ENCODE results near the gene IRAG1. TPM values are rescaled to one million over a fixed set of nuclear protein-coding genes. Genes with fewer than 3 reads are reported as not detected.
"Not testable (repeated sequence)": the region's sequence is repeated elsewhere in the genome, so short reads cannot be mapped to it uniquely, and the experiment has no call there.

IRAG1 gene
- total RNA-seq, 6 experiments from 2014 or later: 1.2 to 2.3 (median 1.4) TPM

GRCh38 chr11:10683429-10683828 lies 10.1 kb downstream of the IRAG1 start:
- no peak for TF ChIP-seq POLR2A (IDR thresholded peaks at IDR 0.05)
- TF ChIP-seq CTCF (IDR thresholded peaks at IDR 0.05): no peak

GRCh38 chr11:10680956-10681487 lies 12.5 kb downstream of the IRAG1 start:
- Histone ChIP-seq H3K9me3 (no peaks in the 10 kb centered on the region), H3K4me1 (no peaks in the 10 kb centered on the region), H3K27ac (no peak overlapping the region), H3K36me3 (no peaks in the 10 kb centered on the region), H3K27me3 (no peaks in the 10 kb centered on the region), H3K4me3 (no peak overlapping the region)
- DNase-seq: no peak
- intact Hi-C loops (cut with DNase I): no loop called here
- ATAC-seq: no peak
- TF ChIP-seq CTCF (IDR thresholded peaks at IDR 0.05): no peak
- no peak for TF ChIP-seq POLR2A (IDR thresholded peaks at IDR 0.05)
- WGBS (ENCODE audit: insufficient coverage, low coverage, low lambda C conversion rate, missing lambda C conversion rate): 88% methylated on average over 2 of the region's 3 CpGs

More at GRCh38 chr11:10683429-10683828, 10.1 kb downstream of the IRAG1 start:
- Histone ChIP-seq H3K4me3 (no peak overlapping the region), H3K27me3 (no peaks in the 10 kb centered on the region), H3K4me1 (no peaks in the 10 kb centered on the region), H3K27ac (no peak overlapping the region), H3K9me3 (no peaks in the 10 kb centered on the region), H3K36me3 (no peaks in the 10 kb centered on the region)
- WGBS (ENCODE audit: insufficient coverage, low coverage, low lambda C conversion rate, missing lambda C conversion rate): 47% methylated on average over 1 of the region's 1 CpG
- no peak for DNase-seq
- intact Hi-C loops (cut with DNase I): no loop called here
- no peak for ATAC-seq

- H3K27me3 ChIP-seq; H3K36me3 ChIP-seq; DNase-seq; H3K27ac ChIP-seq; H3K4me3 ChIP-seq; ATAC-seq; H3K4me1 ChIP-seq; intact Hi-C loops (cut with DNase I); H3K9me3 ChIP-seq: not testable (repeated sequence)
- WGBS (ENCODE audit: insufficient coverage, low coverage, low lambda C conversion rate, missing lambda C conversion rate): 67% methylated on average over 1 of the region's 1 CpG
These were observed 13.3 kb downstream of the IRAG1 start for GRCh38 chr11:10680279-10680678.

DNA sequence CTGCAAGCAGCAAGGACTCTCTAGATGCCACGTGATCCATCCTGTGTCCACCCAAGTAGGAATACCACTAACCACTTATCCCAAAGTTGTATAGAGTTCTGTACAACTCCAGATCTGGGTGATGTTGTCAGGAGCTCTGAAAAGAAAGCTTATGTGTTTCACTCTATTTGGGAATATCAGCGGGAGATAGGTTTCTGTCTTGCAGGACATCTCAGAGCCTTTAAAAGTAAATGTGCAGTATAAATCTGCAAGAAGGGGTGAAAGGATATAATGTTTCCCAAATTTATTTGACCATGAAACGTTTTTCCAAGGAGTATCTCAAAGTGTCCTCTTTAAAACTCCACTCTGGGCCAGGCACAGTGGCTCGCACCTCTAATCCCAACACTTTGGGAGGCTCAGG lies 13.9 kb downstream of the IRAG1 start:
- H3K9me3 ChIP-seq: no peaks in the 10 kb centered on the region
- H3K4me3 ChIP-seq: no peak overlapping the region
- no peaks in the 10 kb centered on the region for H3K4me1 ChIP-seq
- WGBS (ENCODE audit: insufficient coverage, low coverage, low lambda C conversion rate, missing lambda C conversion rate): 50% methylated on average over 4 of the region's 4 CpGs
- DNase-seq (no peak), ATAC-seq (no peak)
- H3K36me3 ChIP-seq: no peaks in the 10 kb centered on the region
- no peak for TF ChIP-seq POLR2A (IDR thresholded peaks at IDR 0.05)
- TF ChIP-seq CTCF (IDR thresholded peaks at IDR 0.05): no peak
- no peak overlapping the region for H3K27ac ChIP-seq
- H3K27me3 ChIP-seq: no peaks in the 10 kb centered on the region
- intact Hi-C loops (cut with DNase I): no loop called here

DNA sequence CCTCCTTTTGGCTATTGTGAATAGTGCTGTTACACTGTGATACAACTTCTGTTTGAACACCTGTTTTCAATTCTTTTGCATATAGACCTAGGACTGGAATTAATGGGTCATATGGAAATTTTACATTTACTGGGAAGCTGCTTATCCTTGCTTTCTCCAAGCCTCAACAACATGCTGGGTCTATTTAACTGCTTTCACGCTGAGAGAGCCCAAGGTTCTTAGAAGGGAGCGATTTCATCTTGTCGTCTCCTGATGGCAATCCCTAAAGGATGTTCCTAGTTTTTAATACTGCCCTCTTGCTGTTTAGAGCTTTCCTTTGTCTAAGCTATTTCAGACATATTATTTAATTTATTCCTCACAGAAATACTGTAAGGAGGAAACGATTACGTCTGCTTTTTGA lies 15.5 kb downstream of the IRAG1 start:
- Histone ChIP-seq H3K4me1 (no peaks in the 10 kb centered on the region), H3K4me3 (no peak overlapping the region), H3K27me3 (no peaks in the 10 kb centered on the region), H3K27ac (no peak overlapping the region), H3K9me3 (no peaks in the 10 kb centered on the region), H3K36me3 (no peaks in the 10 kb centered on the region)
- TF ChIP-seq CTCF (IDR thresholded peaks at IDR 0.05): no peak
- no peak for TF ChIP-seq POLR2A (IDR thresholded peaks at IDR 0.05)
- ATAC-seq: no peak
- no peak for DNase-seq
- intact Hi-C loops (cut with DNase I): no loop called here
- WGBS (ENCODE audit: insufficient coverage, low coverage, low lambda C conversion rate, missing lambda C conversion rate): 54% methylated on average over 5 of the region's 5 CpGs

Data from right lobe of liver (tissue), 6 donors.